HG03159 (cell line): ENCODE data around the gene PIGA.
"Not testable (repeated sequence)": the region's sequence is repeated elsewhere in the genome, so short reads cannot be mapped to it uniquely, and the experiment has no call there.

Experiments used
- ATAC-seq: cut with Tn5 transposase; IDR thresholded peaks from one replicate; pipeline ENCODE4 v1.9.1; 2021; ENCODE audit warnings: mild to moderate bottlenecking, moderate library complexity; ENCODE audit not compliant: unreplicated experiment

PIGA gene

GRCh38 chrX:15321447-15321846, 13.9 kb downstream of the PIGA start:
- ATAC-seq: no peak

- no peak for ATAC-seq
Observed at GRCh38 chrX:15320297-15320696, 15.0 kb downstream of the PIGA start.

- no peak for ATAC-seq
Observed at GRCh38 chrX:15319075-15319474, 16.2 kb downstream of the PIGA start.

GRCh38 chrX:15315509-15315908, 19.8 kb downstream of the PIGA start, which contains the start of gene ASB11:
TSS of gene ASB11 (minus strand) at chrX:15315640. CDS start at chrX:15315605, 35 bp downstream.
- no peak for ATAC-seq

- ATAC-seq: no peak
Observed at GRCh38 chrX:15314472-15314871, 20.9 kb downstream of the PIGA start.

GRCh38 chrX:15311119-15311518, 24.2 kb downstream of the PIGA start:
- no peak for ATAC-seq

- no peak for ATAC-seq
Observed at GRCh38 chrX:15310117-15310516, 25.2 kb downstream of the PIGA start.

- ATAC-seq: not testable (repeated sequence)
Observed at GRCh38 chrX:15305899-15306298, 29.4 kb downstream of the PIGA start.

- ATAC-seq: no peak
Observed at GRCh38 chrX:15301924-15302323, 33.4 kb downstream of the PIGA start.

- ATAC-seq: no peak
Observed at GRCh38 chrX:15299941-15300851, 35.1 kb downstream of the PIGA start.

GRCh38 chrX:15298780-15299179, 36.5 kb downstream of the PIGA start:
- ATAC-seq: no peak

GRCh38 chrX:15298201-15298600, 37.1 kb downstream of the PIGA start:
- no peak for ATAC-seq

GRCh38 chrX:15293451-15293850, 41.9 kb downstream of the PIGA start:
- no peak for ATAC-seq

GRCh38 chrX:15292861-15293260, 42.5 kb downstream of the PIGA start:
- ATAC-seq: no peak

- no peak for ATAC-seq
Observed at GRCh38 chrX:15277604-15278003, 57.7 kb downstream of the PIGA start.

- ATAC-seq: no peak
Observed at GRCh38 chrX:15274946-15275345, 60.4 kb downstream of the PIGA start.

GRCh38 chrX:15273275-15273674, 62.0 kb downstream of the PIGA start:
- ATAC-seq: not testable (repeated sequence)

- ATAC-seq: no peak
Observed at GRCh38 chrX:15271757-15272156, 63.6 kb downstream of the PIGA start.

GRCh38 chrX:15269618-15270521, 65.5 kb downstream of the PIGA start, which contains the start of gene ASB9:
TSS of gene ASB9 (minus strand) at chrX:15270083. CDS start at chrX:15269874, 209 bp downstream.
- ATAC-seq: no peak
